Glomerular endothelial cell (primary cell): ENCODE results near the gene GALNT16. TPM values are rescaled to one million over a fixed set of nuclear protein-coding genes. Genes with fewer than 3 reads are reported as not detected.
A peak's percentile ranks its signal among the peaks of the same experiment; 100 is the strongest.
"Not testable (repeated sequence)": the region's sequence is repeated elsewhere in the genome, so short reads cannot be mapped to it uniquely, and the experiment has no call there.

Experiments used
- DNase-seq: peaks from one replicate; pipeline ENCODE4 v3.0.0-alpha.2; 2011; ENCODE audit warnings: low read depth, low spot score; ENCODE audit errors: extremely low read depth
- total RNA-seq: library from RNA; depleted of rRNA; stranded (reverse); fragments of >200 nt; gene quantifications from 2 replicates; pipeline ENCODE4 v1.2.3, GENCODE V29; 2015

GALNT16 gene
- 0.70 and 1.3 TPM in 2 replicates for total RNA-seq

DNA sequence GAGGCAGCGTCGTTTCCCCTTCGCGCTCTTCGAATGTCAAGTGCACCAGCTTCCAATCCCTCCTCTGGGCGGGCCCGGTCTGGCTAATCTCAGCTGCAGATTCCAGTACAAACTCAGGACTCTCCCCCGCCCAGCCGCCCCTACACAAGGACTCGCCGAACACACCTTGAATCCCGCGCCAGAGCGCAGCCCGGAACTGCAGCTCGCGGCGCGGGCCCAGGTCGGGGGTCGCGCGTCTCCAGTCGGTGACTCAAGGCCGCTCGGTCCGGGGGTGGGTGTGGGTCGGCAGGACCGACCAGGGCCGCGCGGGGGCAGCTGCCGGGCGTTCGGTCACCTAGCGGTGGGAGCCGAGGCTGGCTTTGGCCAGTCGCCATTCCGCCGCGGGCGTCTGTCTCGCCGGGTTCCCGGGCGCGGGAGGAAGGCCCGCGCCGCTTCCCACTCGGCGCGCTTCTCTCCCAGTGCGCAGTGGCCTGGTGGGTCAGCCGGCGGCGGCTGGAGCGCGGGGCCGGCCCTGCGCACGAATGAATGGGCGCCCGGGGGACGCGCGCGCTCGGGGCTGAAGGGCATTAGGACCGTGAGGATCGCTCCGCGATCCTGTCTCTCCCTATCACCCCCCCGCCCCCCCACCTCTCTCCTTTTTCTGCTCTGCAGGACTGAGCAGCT lies at the start of gene GALNT16:
TSS of gene GALNT16 (plus strand) at position 632 of the 663 bp plus-strand sequence. CDS start 133 bp downstream, outside the sequence.
- no peak for DNase-seq

DNA sequence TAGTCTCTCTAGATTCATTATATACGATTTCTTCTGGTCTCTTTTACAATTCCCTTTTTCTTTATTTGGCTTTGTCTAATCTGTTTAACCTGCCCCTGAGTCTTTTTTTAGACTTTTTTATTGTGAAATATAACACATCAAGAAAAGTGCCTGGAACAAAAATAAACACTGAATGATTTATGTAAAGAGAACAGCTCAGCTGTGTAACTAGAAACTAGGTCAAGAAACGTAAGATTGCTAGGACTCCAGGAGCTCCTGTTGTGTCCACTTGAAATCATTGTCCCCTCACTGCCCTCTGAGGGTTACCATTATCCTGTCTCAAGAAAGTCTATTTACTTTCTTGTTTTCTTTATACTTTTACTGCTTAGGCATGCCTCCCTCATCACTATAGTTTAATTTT lies 45.6 kb upstream of the GALNT16 start:
- DNase-seq: no peak

DNA sequence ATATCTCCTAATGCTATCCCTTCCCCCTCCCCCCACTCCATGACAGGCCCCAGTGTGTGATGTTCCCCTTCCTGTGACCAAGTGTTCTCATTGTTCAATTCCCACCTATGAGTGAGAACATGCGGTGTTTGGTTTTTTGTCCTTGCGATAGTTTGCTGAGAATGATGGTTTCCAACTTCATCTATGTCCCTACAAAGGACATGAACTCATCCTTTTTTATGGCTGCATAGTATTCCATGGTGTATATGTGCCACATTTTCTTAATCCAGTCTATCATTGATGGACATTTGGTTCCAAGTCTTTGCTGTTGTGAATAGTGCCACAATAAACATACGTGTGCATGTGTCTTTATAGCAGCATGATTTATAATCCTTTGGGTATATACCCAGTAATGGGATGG lies 42.3 kb upstream of the GALNT16 start:
- DNase-seq: not testable (repeated sequence)

DNA sequence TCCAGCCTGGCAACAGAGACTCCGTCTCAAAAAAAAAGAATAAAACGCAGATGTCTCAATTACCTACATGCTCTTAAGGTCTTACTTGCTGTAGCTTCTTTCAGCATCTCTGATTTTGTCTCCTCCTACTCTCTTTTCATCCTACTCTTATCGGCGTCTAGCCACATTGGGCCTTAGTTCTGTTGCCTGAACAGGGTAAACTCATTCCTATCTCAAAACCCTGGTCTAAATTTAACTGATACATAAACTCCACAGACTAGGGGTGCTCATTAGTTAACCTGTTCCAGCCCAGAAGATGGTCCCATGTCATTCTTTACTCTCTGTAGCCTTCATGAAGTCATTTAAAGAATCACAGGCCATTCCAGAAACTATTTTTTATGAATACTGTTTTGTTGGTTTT lies 35.0 kb upstream of the GALNT16 start:
- DNase-seq: no peak

DNA sequence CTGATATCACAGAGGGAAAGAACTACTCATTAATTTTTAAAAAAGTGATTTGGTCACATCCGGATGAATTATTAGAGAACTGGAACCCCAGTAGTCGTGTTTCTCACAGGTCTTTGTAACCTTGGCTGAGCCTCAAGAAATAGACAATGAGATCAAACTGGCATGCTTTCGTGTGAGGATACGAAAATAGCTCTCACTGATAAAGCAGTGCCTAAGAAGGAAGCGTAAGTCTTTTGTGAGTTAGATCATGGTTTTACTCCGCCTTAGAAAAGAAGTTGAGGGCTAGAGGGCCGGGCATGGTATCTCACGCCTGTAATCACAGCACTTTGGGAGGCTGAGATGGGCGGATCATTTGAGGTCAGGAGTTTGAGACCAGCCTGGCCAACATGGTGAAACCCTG lies 33.8 kb upstream of the GALNT16 start:
- peak; percentile 65 for DNase-seq

DNA sequence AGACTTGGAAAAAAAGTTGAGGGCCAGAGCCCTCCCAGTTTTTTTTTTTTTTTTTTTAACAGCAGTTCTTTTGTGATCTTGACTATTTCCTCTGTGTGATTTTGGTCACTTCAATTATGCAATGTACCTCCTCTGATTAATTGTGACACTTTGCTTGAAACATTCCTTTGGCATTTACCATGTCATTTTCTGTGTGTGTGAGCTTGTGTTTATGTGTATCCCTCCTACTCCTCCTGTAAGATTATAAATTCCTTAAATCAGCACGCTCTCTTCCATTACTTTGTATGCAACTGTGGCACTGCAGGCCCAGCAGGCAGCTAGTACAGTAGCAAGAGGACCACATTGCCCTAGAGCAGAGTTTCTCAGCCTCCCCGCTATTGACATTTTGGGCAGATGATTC lies 33.2 kb upstream of the GALNT16 start:
- no peak for DNase-seq

DNA sequence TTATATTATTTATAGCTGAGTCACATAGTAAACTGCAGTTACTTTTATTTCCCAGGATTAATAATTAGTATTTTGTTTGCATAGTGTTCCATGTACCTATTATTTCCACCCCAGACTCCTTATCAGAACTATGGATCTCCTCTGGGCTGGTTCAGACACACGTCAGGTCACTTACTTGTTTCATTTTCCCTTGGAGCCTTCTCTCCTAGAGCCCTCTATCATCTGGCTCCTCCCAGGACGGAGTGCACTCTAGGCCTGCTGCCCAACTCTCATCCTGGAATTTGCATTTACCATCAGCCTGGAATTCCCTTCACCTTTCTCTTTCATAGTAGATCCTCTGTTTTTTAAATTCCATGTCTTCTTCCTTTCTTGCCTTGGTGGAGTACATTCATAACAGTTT lies 28.5 kb upstream of the GALNT16 start:
- DNase-seq: no peak

DNA sequence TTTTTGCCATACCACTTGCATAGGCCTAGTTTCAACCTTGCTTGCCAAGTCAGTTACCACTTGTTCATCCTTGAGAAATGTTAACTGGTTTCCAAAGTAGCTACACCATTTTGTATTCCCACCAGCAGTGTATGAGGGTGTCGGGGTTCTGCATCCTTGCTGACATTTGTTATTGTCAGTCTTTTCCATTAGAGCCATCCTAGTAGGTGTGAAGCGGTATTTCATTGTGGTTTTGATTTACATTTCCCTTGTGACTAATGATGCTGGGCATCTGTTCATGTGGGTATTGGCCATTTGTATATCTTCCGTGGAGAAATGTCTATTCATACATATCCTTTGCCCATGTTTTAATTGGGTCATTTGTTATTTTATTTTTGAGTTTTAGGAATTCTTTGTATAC lies 27.6 kb upstream of the GALNT16 start:
- no peak for DNase-seq

DNA sequence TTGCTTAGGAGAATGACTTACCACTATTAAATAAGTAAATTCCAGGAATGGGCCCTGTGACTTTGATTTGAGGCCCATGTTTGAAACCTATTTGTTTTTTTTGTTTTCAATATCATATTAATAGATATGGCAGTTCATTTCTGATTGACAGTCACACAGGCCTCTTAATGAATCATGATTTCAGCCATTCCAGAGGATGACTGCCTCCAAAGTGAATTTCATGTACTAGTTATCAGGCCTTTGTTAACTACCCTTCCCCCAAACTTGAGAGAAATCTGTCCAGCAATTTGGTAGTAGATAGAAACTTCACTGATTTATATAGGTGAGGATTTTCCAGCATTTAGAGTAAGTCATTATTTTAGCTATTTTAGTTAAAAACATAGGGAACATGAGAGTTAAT lies 25.9 kb upstream of the GALNT16 start:
- no peak for DNase-seq

DNA sequence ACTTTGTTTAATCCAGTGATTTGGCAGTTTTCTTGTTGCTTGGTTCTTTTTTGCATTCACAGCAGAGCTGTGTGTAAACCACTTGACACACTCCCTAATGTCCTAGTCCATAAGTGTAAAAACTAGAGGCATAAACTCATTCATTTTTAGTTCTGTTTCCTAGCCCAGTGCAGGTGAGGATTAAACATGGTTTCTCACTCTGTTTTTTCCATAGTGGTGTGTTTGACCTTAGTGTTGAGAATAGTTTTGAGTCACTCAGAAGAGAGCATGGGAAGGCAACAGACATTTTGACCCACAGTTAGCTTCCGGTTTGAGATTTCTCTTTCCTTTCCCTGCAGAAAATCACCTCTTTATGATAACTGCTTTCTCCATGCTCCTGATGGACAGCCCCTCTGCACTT lies 24.2 kb upstream of the GALNT16 start:
- no peak for DNase-seq

DNA sequence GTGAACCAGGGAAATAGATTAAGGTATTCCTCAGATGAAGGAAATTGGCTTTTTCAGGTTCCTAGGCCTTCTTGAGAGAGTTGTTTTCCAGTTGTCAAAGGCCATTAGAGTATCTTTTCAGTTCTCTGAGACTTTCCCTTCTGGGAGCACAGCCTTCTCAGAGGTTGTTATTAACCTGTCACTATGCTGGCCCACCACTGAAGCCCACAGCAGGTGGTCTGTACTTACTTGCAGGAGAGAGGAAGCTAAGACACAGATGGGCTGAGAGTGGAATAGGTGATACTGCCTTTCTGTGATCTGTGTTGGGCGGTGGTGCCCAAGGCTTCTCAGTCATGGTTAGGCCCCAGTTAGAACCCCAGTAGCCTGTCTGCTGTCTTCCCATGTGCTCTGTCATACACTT lies 22.8 kb upstream of the GALNT16 start:
- DNase-seq: no peak

DNA sequence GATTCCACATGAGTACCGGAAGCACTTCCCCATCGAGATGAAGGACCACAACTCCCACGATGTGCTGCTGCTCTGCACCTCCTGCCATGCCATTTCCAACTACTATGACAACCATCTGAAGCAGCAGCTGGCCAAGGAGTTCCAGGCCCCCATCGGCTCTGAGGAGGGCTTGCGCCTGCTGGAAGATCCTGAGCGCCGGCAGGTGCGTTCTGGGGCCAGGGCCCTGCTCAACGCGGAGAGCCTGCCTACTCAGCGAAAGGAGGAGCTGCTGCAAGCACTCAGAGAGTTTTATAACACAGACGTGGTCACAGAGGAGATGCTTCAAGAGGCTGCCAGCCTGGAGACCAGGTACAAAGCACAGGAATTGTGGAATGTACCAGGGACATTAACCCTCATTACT lies 22.4 kb upstream of the GALNT16 start:
- DNase-seq: no peak

DNA sequence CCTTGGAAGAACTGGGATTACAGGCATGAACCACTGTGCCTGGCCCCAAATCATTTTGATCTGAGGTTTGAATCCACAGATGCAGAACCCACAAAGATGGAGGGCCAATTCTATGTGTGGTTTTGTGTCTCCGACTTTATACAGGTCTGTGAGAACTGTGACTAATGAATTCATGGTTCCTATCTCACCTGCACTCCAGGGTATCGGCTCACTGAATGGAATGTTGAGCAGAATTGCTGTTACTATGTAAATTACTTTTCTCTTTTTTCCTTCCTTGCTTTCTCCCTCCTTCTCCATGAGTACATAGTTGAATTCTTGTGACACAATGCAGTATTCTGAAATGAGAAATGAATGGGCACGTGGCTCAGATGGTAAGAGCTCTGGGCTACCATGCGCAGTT lies 21.1 kb upstream of the GALNT16 start:
- DNase-seq: no peak

DNA sequence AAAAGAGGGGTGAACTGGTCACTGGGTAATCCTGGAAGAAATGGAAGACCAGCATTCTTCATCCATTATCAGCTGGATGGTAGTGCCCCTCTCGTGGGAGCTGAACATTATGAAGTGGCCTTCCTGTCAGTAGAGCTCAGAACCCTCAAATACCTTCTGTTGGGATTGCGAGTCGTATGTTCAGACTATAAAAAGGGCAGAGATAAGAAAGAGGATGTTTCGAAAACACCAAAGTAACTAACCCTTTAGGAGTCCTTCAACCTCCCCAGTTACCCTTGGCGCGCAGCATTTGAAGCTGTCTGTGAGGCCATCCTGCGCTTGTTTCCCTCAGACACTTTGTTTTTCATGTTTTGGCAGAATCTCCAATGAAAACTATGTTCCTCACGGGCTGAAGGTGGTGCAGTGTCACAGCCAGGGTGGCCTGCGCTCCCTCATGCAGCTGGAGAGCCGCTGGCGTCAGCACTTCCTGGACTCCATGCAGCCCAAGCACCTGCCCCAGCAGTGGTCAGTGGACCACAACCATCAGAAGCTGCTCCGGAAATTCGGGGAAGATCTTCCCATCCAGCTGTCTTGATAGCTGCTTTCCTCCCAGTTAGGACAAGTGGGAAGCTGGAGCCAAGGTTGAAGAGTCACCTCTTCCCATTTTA lies 19.3 kb upstream of the GALNT16 start:
- no peak for DNase-seq

DNA sequence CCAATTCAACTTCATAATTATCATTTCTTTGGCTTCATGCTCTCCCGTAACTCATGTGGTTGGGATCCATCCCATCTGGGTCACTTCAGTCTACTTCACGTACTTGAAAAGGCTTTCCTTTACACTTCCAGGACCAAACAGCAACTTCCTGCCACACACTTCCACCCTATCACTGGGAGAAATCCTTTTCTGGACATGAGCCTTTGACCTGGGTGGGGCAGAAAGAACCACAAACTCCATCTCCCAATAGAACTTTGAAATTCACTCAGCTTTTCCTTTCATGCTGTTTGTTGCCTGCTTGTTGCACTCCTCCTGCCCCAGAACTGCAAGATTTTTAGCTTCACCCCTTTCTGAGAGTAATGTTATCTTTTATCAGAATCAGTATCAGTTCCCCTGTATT lies 18.4 kb upstream of the GALNT16 start:
- DNase-seq: no peak

DNA sequence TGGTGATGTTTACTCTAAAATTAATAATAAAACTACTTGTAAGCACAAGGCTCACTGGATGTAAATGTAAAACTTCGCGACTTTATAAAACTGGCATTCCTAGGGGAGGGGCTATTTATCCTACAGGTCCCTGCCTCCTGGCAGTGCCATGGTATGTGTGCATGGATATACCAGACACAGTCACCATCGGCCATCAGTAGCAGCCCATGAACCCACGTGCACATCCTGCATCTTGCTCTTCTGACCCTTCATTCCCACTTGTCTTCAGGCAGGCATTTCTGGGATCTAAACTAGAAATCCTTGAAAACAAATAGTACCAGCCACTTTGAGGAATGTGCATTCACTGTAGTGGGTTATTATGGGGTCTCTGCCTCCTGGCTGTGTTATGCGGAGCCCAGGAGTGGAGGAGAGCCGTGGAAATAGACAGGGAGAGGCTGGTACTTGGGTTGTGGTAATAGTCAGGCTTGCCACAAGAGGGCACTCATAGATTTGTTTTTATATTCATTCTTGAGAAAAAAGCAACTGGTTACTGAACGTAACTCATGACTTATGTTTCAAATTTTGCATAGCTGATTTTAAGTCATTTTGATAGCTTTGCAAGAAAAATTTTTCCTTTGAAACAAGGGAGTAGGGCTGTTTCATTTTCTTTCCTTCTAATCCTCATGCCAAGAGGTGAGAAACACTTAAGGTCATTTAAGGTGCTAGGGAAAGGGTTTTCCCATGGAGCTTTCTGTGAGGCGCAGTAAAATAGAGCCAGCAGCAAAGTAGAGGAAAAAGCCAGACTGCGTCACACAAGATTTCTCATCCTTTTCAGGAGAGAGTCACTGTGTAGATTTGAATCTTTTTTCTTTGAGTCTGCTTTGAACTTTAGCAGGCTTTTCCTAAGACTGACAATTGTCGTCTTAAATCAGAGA lies 17.4 kb upstream of the GALNT16 start:
- peak; percentile 47 for DNase-seq

DNA sequence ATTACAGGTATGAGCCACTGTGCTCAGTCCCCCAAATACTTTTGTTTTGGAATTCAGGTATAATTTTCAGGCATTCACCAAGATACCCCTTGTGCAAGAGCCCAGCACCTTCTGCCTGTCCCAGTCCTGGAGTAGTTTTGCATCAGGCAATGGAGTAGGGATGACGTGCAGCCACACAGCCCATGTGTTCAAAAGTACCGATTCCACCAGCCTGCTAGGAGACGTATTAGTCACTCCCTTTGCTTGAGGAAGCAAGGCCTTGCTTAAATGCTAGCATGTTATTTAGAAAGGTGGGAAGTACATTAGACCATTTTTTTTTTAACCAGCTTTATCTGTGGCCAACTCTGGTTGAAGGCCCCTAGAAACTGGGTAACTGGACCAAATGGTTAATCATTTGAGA lies 15.0 kb upstream of the GALNT16 start:
- no peak for DNase-seq

DNA sequence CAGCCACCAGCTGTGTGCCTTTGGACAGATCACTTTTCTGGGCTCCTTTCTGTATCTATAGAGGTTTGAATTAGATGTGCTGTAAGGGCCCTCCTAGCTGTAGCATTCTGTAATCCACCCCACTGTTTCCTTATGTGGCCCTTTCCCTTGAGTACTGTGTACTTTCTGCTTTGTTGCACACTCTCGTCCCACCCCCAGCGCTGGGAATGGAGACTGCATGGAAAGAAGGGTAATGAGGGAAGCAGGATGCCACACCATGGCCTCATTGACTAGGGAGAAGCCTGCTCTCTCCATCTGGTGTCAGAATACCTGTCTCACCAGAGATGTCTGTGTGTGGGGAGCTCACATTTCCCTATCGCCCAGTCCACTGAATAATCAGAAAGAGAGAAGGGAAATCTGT lies 13.6 kb upstream of the GALNT16 start:
- no peak for DNase-seq

DNA sequence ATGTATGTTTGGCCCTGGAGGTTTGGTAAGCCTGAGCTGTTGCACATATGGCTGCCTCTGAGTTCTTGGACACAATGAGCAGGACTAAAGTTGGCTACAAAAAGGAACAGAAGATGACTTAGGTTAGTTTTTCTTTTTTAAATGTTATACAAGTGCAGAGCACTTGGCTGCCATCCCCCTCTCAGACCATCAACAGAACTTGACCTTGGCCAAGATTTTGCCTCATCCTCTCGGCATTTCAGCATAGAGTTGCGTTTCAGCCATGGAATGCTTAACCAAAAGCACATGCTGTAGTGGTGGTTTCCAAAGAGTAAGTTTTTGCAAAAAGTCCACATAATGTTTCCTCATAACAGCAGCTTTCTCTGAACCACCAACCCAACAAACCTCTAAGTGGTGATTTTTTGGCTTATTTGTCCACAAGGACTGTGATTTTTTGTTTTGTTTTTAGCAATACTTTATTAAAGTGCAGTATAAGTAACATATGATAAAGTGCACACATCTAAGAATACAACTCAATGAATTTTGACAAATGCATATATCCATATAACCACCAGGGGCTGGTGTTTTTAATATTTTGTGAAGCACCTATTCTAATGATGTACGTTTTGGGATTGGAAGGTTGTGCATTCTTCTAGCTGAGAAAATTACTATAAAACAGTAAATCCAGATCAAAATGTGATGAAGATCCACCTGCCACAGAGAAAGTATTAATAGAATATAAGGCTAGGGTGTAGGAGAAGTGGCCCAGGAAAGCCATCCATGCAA lies 12.1 kb upstream of the GALNT16 start:
- DNase-seq: no peak

DNA sequence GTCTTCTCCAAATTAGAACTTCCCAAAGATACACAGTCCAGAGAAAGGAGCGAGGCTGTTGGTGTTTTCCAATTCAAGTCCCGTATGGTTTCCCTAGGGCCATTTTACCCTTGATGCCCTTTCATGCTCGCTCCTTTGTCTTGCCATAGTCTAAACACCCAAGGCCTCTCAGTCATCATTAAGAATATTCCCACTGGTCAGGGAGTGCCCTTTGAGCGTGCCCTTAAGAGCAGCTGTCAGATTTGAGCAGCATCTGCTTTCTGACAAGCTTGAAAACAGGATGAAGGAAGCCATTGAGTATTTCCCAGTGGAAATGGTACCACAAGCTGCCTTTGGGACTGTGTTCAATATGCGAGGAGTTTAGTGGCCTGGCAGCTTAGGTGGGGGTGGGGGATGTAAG lies 10.4 kb upstream of the GALNT16 start:
- no peak for DNase-seq

DNA sequence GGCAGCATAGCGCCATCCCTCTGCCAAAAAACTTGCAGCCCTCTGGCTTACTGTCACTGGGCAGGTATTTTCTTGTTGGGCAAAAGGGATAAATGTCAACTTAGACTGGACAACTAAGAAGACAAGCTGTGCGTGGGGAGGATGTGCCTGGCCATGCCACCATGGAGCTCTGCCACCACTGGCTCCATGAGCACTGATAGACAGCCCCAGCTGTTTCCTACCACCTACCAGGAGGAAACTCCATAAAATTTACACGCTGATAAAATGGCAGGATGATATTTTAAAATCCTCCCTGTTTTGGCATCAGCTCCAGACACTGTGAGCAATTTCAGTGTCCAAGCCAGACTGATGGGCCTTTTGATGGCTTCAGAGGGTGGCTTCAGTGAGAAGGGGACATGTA lies 7.1 kb upstream of the GALNT16 start:
- DNase-seq: no peak
